HFFc6 (cell line): Measurements from ENCODE around the gene NUAK1. TPM values are rescaled to one million over a fixed set of nuclear protein-coding genes. Genes with fewer than 3 reads are reported as not detected.

Experiments used
- DNase-seq: peaks from one replicate; pipeline ENCODE4 v3.0.0-alpha.2; 2018
- H3K27ac Mint-ChIP-seq: 2 replicates; pipeline ENCODE4 v1.8.0; 2020; ENCODE audit warnings: mild to moderate bottlenecking, mixed read lengths
- H3K27me3 Mint-ChIP-seq: 2 replicates; pipeline ENCODE4 v1.8.0; 2021; ENCODE audit warnings: mild to moderate bottlenecking, moderate library complexity, mixed read lengths; ENCODE audit not compliant: insufficient read depth
- H3K36me3 Mint-ChIP-seq: 2 replicates; pipeline ENCODE4 v1.8.0; 2021; ENCODE audit warnings: low read depth, mixed read lengths
- H3K4me1 Mint-ChIP-seq: 2 replicates; pipeline ENCODE4 v1.8.0; 2020; ENCODE audit warnings: low read depth, mixed read lengths
- H3K4me3 Mint-ChIP-seq: 2 replicates; pipeline ENCODE4 v1.8.0; 2020; ENCODE audit warnings: mild to moderate bottlenecking, moderate library complexity, mixed read lengths
- H3K9me3 Mint-ChIP-seq: 2 replicates; pipeline ENCODE4 v1.8.0; 2020; ENCODE audit warnings: mild to moderate bottlenecking, mixed read lengths
- CTCF ChIP-seq: fragments of 200-600 bp; sonication (generic); IDR thresholded peaks from 2 replicates; pipeline ENCODE4 v1.5.0; 2021; ENCODE audit warnings: antibody characterized with exemption, mild to moderate bottlenecking
- total RNA-seq, 6 experiments: library from RNA; stranded (reverse); fragmentation: NEBNext Ultra II Directional; extraction: Animal tissue kit (Norgen Biotek cat#: 25700); gene quantifications; 2 replicates in 1 of 6; 3 replicates in 5 of 6; pipeline ENCODE4 v1.2.3, GENCODE V29; 2021

The NUAK1 gene
- total RNA-seq, 6 experiments from 2014 or later: 11.0 to 37.3 (median 14.1) TPM

GRCh38 chr12:106025129-106025528 is 113.6 kb downstream of the NUAK1 start:
- no peaks in the 10 kb centered on the region; the same call in 1 of the 2 replicates for H3K27me3 Mint-ChIP-seq
- DNase-seq: no peak
- no peak for TF ChIP-seq CTCF
- H3K4me3 Mint-ChIP-seq: no peak overlapping the region
- H3K27ac Mint-ChIP-seq: no peak overlapping the region
- H3K36me3 Mint-ChIP-seq: peaks cover 4% of the 10 kb centered on the region; the same call in 1 of the 2 replicates
- peaks cover 33% of the 10 kb centered on the region for H3K4me1 Mint-ChIP-seq
- H3K9me3 Mint-ChIP-seq: no peaks in the 10 kb centered on the region

- DNase-seq: no peak
- Mint-ChIP-seq H3K27me3 (no peaks in the 10 kb centered on the region; the same call in 1 of the 2 replicates), H3K36me3 (peaks cover 17% of the 10 kb centered on the region), H3K4me1 (peaks cover 17% of the 10 kb centered on the region), H3K4me3 (no peak overlapping the region), H3K9me3 (peaks cover 11% of the 10 kb centered on the region), H3K27ac (no peak overlapping the region)
- no peak for TF ChIP-seq CTCF
Measured at GRCh38 chr12:106023039-106023438, 115.7 kb downstream of the NUAK1 start.

GRCh38 chr12:106022568-106023012 is 116.2 kb downstream of the NUAK1 start:
- H3K4me1 Mint-ChIP-seq: peaks cover 14% of the 10 kb centered on the region
- no peak for TF ChIP-seq CTCF
- peaks cover 17% of the 10 kb centered on the region for H3K36me3 Mint-ChIP-seq
- no peak overlapping the region for H3K27ac Mint-ChIP-seq
- no peaks in the 10 kb centered on the region; the same call in 1 of the 2 replicates for H3K27me3 Mint-ChIP-seq
- no peak overlapping the region for H3K4me3 Mint-ChIP-seq
- DNase-seq: no peak
- H3K9me3 Mint-ChIP-seq: peaks cover 11% of the 10 kb centered on the region

DNA sequence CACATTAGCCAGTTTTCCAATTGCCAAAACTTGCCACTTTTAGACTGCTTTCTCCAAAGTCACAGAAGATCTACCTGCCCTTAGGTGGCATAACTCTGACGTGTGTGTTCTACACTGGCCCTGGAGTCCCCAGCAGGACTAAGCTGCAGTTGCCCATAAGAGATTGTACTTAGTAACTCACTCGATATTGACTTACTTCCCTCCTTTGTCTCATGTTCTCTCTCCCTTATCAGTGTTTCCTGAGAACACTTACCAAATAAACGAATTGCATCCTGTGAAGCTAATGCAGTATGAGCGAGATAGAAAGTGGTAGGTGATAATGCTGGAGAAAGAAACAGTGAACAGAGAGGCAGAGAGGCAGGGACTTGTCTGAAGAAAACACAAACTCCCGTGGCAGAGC is 117.2 kb downstream of the NUAK1 start:
- no peaks in the 10 kb centered on the region; the same call in 1 of the 2 replicates for H3K27me3 Mint-ChIP-seq
- DNase-seq: no peak
- H3K36me3 Mint-ChIP-seq: peaks cover 17% of the 10 kb centered on the region
- H3K9me3 Mint-ChIP-seq: peaks cover 11% of the 10 kb centered on the region
- H3K27ac Mint-ChIP-seq: no peak overlapping the region
- H3K4me1 Mint-ChIP-seq: peaks cover 16% of the 10 kb centered on the region
- TF ChIP-seq CTCF: no peak
- no peak overlapping the region for H3K4me3 Mint-ChIP-seq

GRCh38 chr12:106020736-106021135 is 118.0 kb downstream of the NUAK1 start:
- H3K9me3 Mint-ChIP-seq: peaks cover 11% of the 10 kb centered on the region
- H3K4me1 Mint-ChIP-seq: peaks cover 24% of the 10 kb centered on the region
- H3K36me3 Mint-ChIP-seq: peaks cover 17% of the 10 kb centered on the region
- DNase-seq: no peak
- no peak overlapping the region for H3K27ac Mint-ChIP-seq
- no peak overlapping the region for H3K4me3 Mint-ChIP-seq
- TF ChIP-seq CTCF: no peak
- no peaks in the 10 kb centered on the region for H3K27me3 Mint-ChIP-seq

GRCh38 chr12:106019144-106019543 is 119.6 kb downstream of the NUAK1 start:
- H3K4me3 Mint-ChIP-seq: no peak overlapping the region
- H3K27ac Mint-ChIP-seq: no peak overlapping the region
- H3K4me1 Mint-ChIP-seq: peaks cover 25% of the 10 kb centered on the region
- no peak for DNase-seq
- peaks cover 11% of the 10 kb centered on the region for H3K9me3 Mint-ChIP-seq
- no peaks in the 10 kb centered on the region for H3K27me3 Mint-ChIP-seq
- H3K36me3 Mint-ChIP-seq: peaks cover 17% of the 10 kb centered on the region
- TF ChIP-seq CTCF: no peak
